ENCODE measurements around the gene ITIH5. TPM values are rescaled to one million over a fixed set of nuclear protein-coding genes. Genes with fewer than 3 reads are reported as not detected.

ITIH5 gene
- total RNA-seq, 3 donors from 2014 or later (not counting 1 experiment from before 2014, with no cell fraction given) = not detected

DNA sequence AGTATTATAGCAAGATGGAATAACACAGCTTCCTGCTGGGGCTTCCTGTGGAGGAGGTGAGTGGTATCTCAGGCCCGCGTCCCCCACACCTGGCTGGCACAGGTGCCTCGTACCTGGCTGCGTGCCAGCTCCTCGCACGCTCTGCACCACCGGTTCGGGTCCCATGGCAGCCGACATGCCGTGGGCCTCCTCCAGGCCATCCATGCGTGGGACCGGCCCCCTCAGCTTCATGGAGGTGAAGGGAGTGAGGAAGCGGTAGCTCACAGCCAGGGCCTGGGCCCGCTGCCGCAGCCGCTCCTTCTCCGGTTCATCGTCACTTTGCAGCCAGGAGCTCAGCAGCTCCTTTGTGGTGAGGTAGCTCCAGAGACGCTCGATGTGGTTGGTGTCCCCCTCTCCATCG is 90.4 kb downstream of the ITIH5 start:
- Mint-ChIP-seq H3K4me1 (no peaks in the 10 kb centered on the region), H3K9me3 (no peaks in the 10 kb centered on the region), H3K27me3 (ENCODE audit: low read depth in 2 of 2) (peaks cover 0 to 3% of the 10 kb centered on the region in 2 donors), H3K27ac (no peak overlapping the region), H3K4me3 (no peak overlapping the region), H3K36me3 (no peaks in the 10 kb centered on the region)
- H3K9me3 ChIP-seq (ENCODE audit: control insufficient read depth, insufficient read depth, low read length) = no peaks in the 10 kb centered on the region
- H3K4me1 ChIP-seq (ENCODE audit: control insufficient read depth, insufficient read depth, low read length) = no peaks in the 10 kb centered on the region
- H3K27me3 ChIP-seq (ENCODE audit: control insufficient read depth, insufficient read depth, low read length) = no peaks in the 10 kb centered on the region
- no peak for DNase-seq
- no peak for ATAC-seq
- H3K4me3 ChIP-seq (ENCODE audit: low read length) = no peak overlapping the region
- H3K36me3 ChIP-seq (ENCODE audit: control insufficient read depth, insufficient read depth, low read length) = no peaks in the 10 kb centered on the region
- H3K27ac ChIP-seq (ENCODE audit: low read length) = no peak overlapping the region
- WGBS (ENCODE audit: insufficient coverage) = 89% methylated on average over 21 of the region's 21 CpGs
- TF ChIP-seq CTCF (IDR thresholded peaks at IDR 0.05) = no peak
- intact Hi-C loops (cut with micrococcal nuclease) = no loop called here

GRCh38 chr10:7572391-7572790 is 94.4 kb downstream of the ITIH5 start:
- H3K4me3 Mint-ChIP-seq = no peak overlapping the region
- intact Hi-C loops (cut with micrococcal nuclease) = no loop called here

GRCh38 chr10:7571981-7572380 is 94.8 kb downstream of the ITIH5 start:
- 92% methylated on average over 4 of the region's 4 CpGs for WGBS (ENCODE audit: insufficient coverage)
- no peak for DNase-seq
- Histone ChIP-seq H3K36me3 (ENCODE audit: control insufficient read depth, insufficient read depth, low read length) (no peaks in the 10 kb centered on the region), H3K27ac (ENCODE audit: low read length) (no peak overlapping the region), H3K27me3 (ENCODE audit: control insufficient read depth, insufficient read depth, low read length) (no peaks in the 10 kb centered on the region), H3K9me3 (ENCODE audit: control insufficient read depth, insufficient read depth, low read length) (no peaks in the 10 kb centered on the region), H3K4me3 (ENCODE audit: low read length) (no peak overlapping the region), H3K4me1 (ENCODE audit: control insufficient read depth, insufficient read depth, low read length) (no peaks in the 10 kb centered on the region)
- no peak for ATAC-seq
- no peaks in the 10 kb centered on the region for H3K36me3 Mint-ChIP-seq
- intact Hi-C loops (cut with micrococcal nuclease) = no loop called here
- no peak overlapping the region for H3K27ac Mint-ChIP-seq
- no peaks in the 10 kb centered on the region for H3K4me1 Mint-ChIP-seq
- H3K9me3 Mint-ChIP-seq = no peaks in the 10 kb centered on the region
- H3K4me3 Mint-ChIP-seq = no peak overlapping the region
- TF ChIP-seq CTCF (IDR thresholded peaks at IDR 0.05) = no peak
- H3K27me3 Mint-ChIP-seq (ENCODE audit: low read depth in 2 of 2) = peaks cover 0 to 3% of the 10 kb centered on the region in 2 donors

More at GRCh38 chr10:7572391-7572790, 94.4 kb downstream of the ITIH5 start:
- Histone ChIP-seq H3K9me3 (ENCODE audit: control insufficient read depth, insufficient read depth, low read length) (no peaks in the 10 kb centered on the region), H3K36me3 (ENCODE audit: control insufficient read depth, insufficient read depth, low read length) (no peaks in the 10 kb centered on the region), H3K27me3 (ENCODE audit: control insufficient read depth, insufficient read depth, low read length) (no peaks in the 10 kb centered on the region), H3K4me3 (ENCODE audit: low read length) (no peak overlapping the region), H3K27ac (ENCODE audit: low read length) (no peak overlapping the region), H3K4me1 (ENCODE audit: control insufficient read depth, insufficient read depth, low read length) (no peaks in the 10 kb centered on the region)
- Mint-ChIP-seq H3K36me3 (no peaks in the 10 kb centered on the region), H3K27ac (no peak overlapping the region), H3K4me1 (no peaks in the 10 kb centered on the region), H3K27me3 (ENCODE audit: low read depth in 2 of 2) (peaks cover 0 to 3% of the 10 kb centered on the region in 2 donors), H3K9me3 (no peaks in the 10 kb centered on the region)
- TF ChIP-seq CTCF (IDR thresholded peaks at IDR 0.05) = no peak
- 10% methylated on average over 2 of the region's 3 CpGs for WGBS (ENCODE audit: insufficient coverage)
- ATAC-seq (no peak), DNase-seq (no peak)

DNA sequence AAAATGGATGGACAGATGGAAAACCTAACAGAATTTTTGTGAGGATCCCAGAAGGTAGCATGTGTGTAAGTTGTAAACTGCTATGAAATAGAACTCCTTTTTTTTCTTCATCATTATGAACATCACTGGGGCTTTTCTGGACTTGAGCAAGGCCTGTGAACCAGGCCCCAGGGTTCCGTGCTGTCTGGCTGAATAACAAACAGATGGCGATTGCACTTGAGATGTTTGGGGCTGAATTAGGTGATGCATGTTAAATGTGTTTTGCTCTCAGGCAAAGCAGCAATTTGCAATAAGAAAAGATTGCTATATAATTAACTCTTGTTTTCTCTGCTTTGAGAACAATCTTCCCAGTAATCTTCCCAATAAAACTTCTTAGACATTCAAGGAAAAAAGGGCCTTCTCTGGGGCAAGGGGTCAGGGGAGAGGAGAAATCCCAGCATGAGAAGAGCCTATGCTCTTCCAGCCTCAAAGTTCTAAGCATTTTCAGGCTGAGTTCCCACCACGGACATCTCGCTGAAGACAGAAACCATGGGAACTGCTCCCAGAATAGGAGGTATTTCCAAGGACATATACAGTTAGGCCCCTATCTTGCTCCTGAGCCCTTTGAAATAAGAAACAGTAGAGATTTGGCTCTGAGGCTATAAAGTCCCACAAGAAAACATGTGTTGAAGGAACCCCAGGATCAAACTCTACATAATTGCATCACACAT is 98.7 kb downstream of the ITIH5 start:
- Histone ChIP-seq H3K27ac (ENCODE audit: low read length) (no peak overlapping the region), H3K4me3 (ENCODE audit: low read length) (no peak overlapping the region), H3K9me3 (ENCODE audit: control insufficient read depth, insufficient read depth, low read length) (no peaks in the 10 kb centered on the region), H3K4me1 (ENCODE audit: control insufficient read depth, insufficient read depth, low read length) (no peaks in the 10 kb centered on the region), H3K27me3 (ENCODE audit: control insufficient read depth, insufficient read depth, low read length) (no peaks in the 10 kb centered on the region), H3K36me3 (ENCODE audit: control insufficient read depth, insufficient read depth, low read length) (no peaks in the 10 kb centered on the region)
- H3K36me3 Mint-ChIP-seq = no peaks in the 10 kb centered on the region
- no peak overlapping the region for H3K4me3 Mint-ChIP-seq
- peaks cover 0 to 2% of the 10 kb centered on the region in 2 donors for H3K27me3 Mint-ChIP-seq (ENCODE audit: low read depth in 2 of 2)
- DNase-seq (no peak), ATAC-seq (no peak)
- no peak overlapping the region for H3K27ac Mint-ChIP-seq
- H3K4me1 Mint-ChIP-seq = no peaks in the 10 kb centered on the region
- no peak for TF ChIP-seq CTCF (IDR thresholded peaks at IDR 0.05)
- intact Hi-C loops (cut with micrococcal nuclease) = no loop called here
- WGBS (ENCODE audit: insufficient coverage) = 82% methylated on average over 4 of the region's 4 CpGs
- no peaks in the 10 kb centered on the region for H3K9me3 Mint-ChIP-seq
